SIG-M5 treated with dmso at 0.1 percent for 504 hours (cell line): ENCODE data around the gene CDKN2A.

Experiments used
- DNase-seq: peaks from one replicate; lab custom pipeline; 2025; ENCODE audit not compliant: unreplicated experiment; lab: John Stamatoyannopoulos, UW

The CDKN2A gene

DNA sequence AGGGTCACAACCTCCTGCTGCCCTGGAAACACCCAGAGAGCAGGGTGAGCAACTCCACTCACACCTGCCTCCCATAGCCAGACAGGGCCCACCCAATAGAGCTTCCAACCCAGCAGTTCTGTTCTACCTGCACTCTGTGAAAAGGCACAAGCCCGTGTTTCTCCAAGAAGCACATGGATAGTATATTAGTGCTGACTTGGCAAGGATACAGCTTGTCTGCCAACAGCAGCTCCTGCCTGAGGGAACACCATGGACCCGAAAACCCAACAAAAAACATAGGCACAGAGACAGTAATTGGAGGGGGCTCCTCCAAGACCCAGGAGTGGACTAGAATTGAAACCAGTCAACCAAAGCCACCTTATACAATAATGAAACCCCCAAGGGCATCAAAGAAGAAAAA lies 48.6 kb downstream of the CDKN2A start:
- no peak for DNase-seq

DNA sequence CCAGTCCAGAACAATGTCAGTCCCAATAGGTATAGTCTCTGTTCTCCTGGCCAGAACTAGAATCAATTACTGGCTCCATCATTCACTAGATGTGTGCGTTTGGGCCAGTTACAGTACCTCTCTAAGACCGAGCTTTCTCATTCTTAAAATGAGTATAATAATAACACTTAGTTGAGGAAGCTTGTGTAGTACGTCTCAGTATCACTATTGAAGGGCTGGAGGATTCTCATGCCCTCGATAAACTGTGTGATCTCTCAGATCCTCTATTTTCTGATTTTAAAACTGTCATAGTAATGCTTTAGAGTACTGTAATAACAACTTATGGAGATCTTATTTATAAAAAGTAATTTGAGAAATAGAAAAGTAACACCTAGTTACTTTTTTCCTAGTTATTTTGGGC lies 50.7 kb downstream of the CDKN2A start:
- no peak for DNase-seq

DNA sequence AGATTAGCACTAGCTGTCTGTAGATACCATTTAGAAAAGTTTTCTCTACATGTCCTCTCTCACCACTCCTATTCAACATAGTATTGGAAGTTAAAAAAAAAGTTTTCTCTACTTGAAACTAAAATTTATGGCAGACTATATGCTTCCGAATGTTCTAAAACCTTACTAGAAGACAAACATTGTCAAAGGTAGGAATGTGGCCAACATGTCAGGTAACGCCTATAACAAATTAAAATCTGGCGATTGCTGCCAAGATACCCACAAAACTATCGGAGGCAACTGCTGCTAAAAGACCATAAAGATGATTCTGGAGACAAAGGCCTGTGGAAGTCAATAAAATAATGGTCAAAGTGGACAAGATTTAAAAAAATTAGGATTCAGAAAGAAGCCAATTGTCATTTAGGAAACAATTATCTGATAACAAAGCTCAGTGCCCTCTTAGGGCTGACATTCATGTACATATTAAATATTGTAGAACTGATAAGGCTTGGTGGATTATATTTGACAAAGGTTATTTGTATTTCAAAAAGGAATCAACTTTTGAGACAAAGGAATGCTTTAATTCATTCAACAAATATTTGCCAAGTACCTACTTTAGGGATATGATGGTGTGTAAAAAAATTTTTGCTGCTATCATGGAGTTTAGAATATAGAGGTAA lies 52.7 kb downstream of the CDKN2A start:
- DNase-seq: no peak

DNA sequence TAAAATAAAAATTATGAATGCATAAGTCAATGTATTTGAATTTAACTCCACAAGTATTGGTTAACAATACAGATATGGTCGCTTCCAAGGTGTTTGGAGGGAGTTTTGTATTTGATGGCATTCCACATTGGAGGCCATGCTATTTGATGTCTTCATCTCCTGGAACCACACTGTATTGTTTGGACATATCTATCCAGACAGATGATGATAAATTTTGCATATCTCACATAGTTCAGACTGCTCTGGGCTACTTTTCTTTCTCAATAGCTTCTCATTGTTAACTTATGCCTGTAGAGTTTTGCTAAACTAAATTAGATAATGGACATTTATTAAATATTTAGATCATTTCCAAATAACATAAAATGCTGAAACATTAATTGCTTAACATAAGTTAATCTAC lies 58.0 kb downstream of the CDKN2A start:
- DNase-seq: no peak

DNA sequence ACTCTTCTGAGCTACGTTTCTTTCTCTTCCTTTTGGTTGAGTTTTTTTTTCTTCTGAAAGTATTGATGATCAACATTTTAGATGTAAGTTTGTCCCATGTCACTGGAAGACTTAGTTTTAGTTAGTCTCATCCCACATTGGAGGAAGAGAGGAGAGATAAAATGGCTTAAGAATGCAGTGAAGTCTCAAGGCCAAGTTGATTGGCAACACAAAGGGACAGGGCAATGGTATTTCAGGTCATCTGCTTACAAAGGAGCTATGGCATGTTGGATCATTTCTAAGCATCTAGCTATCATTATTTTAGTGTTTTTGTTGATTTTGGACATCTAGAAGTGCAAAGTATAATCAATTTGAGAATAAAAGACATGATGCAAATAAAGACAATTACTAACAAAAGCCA lies 58.6 kb downstream of the CDKN2A start:
- no peak for DNase-seq

DNA sequence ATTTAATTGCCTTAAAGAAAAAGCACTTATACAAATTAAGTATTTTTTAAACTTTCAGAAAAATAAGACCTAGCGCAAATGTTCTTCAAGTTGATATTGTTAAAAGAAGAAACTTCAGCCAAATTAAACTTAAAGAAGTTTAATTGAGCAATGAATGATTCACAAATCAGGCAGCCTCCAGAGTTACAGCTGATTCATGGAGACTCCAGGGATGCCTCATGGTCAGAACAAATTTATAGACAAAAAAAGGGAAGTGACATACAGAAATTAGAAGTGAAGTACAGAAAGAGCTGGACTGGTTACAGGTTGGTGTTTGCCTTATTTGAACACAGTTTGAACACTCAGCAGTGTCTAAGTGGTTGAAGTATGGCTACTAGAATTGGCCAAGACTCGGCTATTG lies 60.3 kb downstream of the CDKN2A start:
- peak; percentile 73 for DNase-seq

DNA sequence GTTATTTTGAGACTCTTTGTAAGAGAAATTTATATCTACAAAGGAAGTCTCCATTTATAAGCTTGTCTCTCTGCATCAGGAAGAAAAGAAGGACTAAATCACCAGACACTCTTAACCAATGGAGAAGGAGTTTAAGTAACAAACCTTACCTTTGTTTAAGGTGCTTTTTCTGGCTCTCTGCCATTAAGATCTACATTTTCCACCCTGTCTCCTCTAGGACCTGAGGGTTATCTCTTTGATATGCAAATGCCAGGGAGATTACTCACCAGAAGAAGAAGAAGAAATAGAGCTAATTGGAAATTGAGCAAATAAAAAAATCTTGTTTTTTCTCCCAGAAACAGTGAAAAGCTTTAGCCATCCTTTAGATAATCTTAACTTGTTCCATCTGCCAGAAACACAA lies 60.9 kb downstream of the CDKN2A start:
- DNase-seq: no peak

DNA sequence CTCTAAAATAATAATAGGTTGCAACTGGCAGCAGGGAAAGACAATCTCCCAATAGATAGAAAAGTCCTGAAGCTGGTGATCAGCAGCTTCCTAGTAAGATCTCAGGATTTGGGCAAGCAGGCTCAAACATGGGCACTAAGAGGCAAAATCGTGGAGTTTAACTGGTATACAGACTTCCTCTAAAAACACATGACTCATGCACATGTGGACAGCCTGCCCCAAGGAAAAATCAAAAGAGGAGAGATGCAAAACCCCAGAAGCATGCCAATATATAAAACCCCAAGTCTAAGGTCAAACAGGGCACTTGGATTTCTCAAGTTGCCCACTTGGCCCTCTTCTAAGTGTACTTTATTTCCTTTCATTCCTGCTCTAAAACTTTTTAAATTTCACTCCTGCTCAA lies 62.8 kb downstream of the CDKN2A start:
- no peak for DNase-seq

DNA sequence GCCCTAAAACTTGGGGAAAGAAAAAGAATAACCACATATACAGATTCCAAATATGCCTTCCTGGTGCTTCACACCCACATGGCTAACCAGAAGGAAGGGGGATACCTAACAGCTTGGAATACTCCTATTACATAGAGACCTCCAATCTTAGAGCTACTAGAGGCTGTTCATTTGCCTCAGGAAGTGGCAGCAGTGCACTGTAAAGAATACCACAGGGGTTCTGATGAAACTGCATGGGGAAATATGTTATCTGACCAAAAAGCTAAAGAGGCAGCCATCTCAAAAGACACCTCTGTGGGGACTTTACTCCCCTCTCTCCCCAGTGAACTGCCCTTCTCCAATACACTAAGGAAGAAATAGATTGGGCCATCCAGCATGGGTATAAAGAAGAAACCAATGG lies 66.4 kb downstream of the CDKN2A start:
- DNase-seq: no peak

DNA sequence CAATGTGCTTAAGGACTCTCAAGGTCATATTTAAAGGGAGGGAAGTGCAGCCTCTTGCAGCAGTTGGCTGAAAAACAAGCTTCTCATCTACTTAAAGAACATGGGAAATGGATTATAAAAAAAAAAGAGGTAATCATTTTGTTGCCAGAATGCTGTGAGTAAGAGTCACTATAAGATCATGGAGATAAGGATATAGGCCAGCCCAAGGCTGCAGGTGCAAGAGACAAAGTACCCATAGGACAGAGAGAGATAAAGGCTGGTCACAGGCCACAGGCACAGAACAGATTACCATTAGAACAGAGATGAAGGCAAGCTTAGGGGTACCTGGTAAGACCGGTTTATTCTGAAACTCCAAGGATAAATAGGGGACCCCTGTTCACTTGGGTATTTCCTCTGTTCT lies 70.5 kb downstream of the CDKN2A start:
- no peak for DNase-seq

DNA sequence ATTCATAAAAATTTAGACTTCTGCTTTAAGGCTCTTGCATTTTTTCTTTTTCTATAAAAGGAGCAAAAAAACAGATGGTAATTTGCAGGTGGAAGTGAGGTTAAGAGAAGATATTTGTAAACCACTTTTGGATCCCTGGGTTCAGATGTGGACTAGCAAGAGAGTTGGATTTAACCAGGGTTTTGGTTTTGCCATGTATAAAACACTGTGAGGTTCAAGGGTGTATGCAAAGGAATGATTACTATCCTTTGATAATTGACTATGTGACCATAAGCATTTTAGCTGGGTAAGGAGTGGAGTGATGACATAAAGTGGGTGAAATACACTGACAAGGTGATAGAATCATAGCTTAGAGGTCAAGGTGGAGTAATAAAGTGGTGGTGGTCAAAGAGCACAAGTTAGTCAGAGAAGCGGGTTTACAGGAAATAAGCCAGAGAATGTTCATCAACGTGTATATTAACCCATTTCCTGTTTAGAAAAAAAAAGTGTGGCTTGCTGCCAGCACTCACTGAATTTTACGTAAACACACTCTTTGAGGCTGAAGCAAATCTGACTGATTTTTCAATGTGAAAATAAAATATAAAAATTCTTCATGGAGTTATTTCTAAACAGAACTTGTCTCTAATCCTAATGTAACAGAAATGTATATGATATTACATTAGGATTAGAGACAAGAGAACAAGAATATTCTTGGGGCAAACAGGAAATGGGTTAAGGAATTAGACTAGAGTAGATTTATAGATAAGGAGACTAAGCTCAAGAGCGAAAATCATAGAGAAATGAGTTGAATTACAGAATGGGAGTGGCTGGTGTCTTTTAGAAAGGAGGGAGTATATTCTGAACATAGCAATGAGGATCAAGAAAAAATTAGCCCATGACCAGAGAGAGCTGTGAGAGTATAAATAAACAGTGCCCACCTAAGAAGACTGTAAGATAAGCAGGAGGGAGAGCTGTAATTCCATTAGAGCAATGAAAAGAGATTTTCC lies 74.5 kb downstream of the CDKN2A start:
- no peak for DNase-seq
